Measurements from ENCODE around the gene PLEKHA6.

The PLEKHA6 gene

DNA sequence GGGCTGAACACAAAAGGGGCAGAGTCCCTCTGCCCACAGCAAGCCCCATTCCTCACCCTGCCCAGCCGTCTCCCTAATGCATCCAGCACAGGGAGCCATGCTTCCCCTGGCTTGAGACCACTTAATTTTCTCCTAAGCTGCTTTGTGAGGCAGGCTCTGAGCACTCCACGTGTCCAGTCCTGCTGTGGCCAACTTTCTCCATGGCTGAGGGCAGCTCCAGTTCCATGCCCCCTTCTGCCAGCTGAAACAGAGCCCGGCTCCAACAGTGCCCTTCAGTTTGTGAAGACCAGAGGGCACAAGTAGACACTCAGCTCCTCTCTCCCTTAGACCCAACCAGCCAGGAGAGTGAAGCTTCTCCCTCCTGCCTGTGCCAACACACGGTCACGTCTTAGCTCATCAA is 33.8 kb downstream of the PLEKHA6 start:
- no peak for DNase-seq (ENCODE audit: low spot score)
- H3K27me3 ChIP-seq (ENCODE audit: insufficient read depth, poor library complexity, severe bottlenecking) = no peaks in the 10 kb centered on the region
- peaks cover 12% of the 10 kb centered on the region for H3K4me1 ChIP-seq (ENCODE audit: insufficient read depth, poor library complexity, severe bottlenecking)
- no peak for ATAC-seq (ENCODE audit: low read depth)
- H3K27ac ChIP-seq (ENCODE audit: poor library complexity, severe bottlenecking) = no peak overlapping the region
- no peak overlapping the region for H3K4me3 ChIP-seq (ENCODE audit: severe bottlenecking)
- H3K36me3 ChIP-seq (ENCODE audit: low read depth) = no peaks in the 10 kb centered on the region
- TF ChIP-seq CTCF (IDR thresholded peaks at IDR 0.05; ENCODE audit: poor library complexity, severe bottlenecking) = no peak
- no peaks in the 10 kb centered on the region for H3K9me3 ChIP-seq (ENCODE audit: severe bottlenecking)

DNA sequence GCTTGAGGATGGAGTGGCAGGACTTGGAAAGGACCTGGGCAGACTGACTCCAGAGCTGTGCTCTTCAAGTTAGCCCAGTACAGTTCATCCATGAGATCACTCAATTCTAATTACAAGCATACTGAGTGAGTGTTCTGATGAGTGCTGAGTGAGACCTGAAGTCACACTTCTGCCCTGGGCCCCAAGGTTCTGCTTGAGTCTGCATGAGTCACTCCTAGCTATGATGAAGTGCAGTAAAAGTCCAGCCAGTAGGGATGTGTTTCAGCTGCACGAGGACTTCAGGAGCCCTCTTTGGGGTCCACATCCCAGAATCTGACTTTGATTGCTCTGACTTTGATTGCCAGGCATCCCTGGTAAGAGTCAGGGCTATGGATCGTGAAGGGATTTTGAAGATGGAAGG is 35.8 kb downstream of the PLEKHA6 start:
- Histone ChIP-seq H3K4me1 (ENCODE audit: insufficient read depth, poor library complexity, severe bottlenecking) (peaks cover 32% of the 10 kb centered on the region), H3K9me3 (ENCODE audit: severe bottlenecking) (no peaks in the 10 kb centered on the region), H3K27ac (ENCODE audit: poor library complexity, severe bottlenecking) (no peak overlapping the region), H3K4me3 (ENCODE audit: severe bottlenecking) (no peak overlapping the region), H3K36me3 (ENCODE audit: low read depth) (no peaks in the 10 kb centered on the region), H3K27me3 (ENCODE audit: insufficient read depth, poor library complexity, severe bottlenecking) (no peaks in the 10 kb centered on the region)
- DNase-seq (ENCODE audit: low spot score) (no peak), ATAC-seq (ENCODE audit: low read depth) (peak; percentile 47)
- TF ChIP-seq CTCF (IDR thresholded peaks at IDR 0.05; ENCODE audit: poor library complexity, severe bottlenecking) = no peak

GRCh38 chr1:204322339-204322868 is 37.3 kb downstream of the PLEKHA6 start:
- Histone ChIP-seq H3K9me3 (ENCODE audit: severe bottlenecking) (no peaks in the 10 kb centered on the region), H3K4me3 (ENCODE audit: severe bottlenecking) (no peak overlapping the region), H3K27ac (ENCODE audit: poor library complexity, severe bottlenecking) (no peak overlapping the region), H3K36me3 (ENCODE audit: low read depth) (no peaks in the 10 kb centered on the region), H3K27me3 (ENCODE audit: insufficient read depth, poor library complexity, severe bottlenecking) (no peaks in the 10 kb centered on the region), H3K4me1 (ENCODE audit: insufficient read depth, poor library complexity, severe bottlenecking) (peaks cover 35% of the 10 kb centered on the region)
- ATAC-seq (ENCODE audit: low read depth) (no peak), DNase-seq (ENCODE audit: low spot score) (no peak)
- TF ChIP-seq CTCF (IDR thresholded peaks at IDR 0.05; ENCODE audit: poor library complexity, severe bottlenecking) = no peak

DNA sequence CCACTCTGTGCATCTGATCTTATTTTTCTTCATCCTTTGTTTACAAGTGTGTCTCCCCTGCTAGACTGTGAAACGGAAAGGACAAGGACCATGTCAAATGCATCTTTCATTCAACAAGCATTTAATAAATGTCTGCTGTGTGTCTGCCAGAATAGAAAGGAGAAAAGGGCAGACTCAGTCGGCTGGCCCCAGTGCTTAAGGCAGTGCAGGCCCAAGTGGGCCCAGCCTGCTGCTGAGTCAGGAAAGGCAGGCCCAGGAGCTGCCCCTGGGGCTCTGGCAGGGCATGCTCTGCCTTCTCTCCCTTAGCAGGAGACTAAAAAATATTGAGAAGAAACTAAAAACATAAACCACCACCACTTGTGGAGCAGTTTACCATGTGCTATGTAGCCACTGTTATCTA is 38.1 kb downstream of the PLEKHA6 start:
- H3K27ac ChIP-seq (ENCODE audit: poor library complexity, severe bottlenecking) = no peak overlapping the region
- no peaks in the 10 kb centered on the region for H3K27me3 ChIP-seq (ENCODE audit: insufficient read depth, poor library complexity, severe bottlenecking)
- no peaks in the 10 kb centered on the region for H3K36me3 ChIP-seq (ENCODE audit: low read depth)
- no peak overlapping the region for H3K4me3 ChIP-seq (ENCODE audit: severe bottlenecking)
- TF ChIP-seq CTCF (IDR thresholded peaks at IDR 0.05; ENCODE audit: poor library complexity, severe bottlenecking) = no peak
- DNase-seq (ENCODE audit: low spot score) (no peak), ATAC-seq (ENCODE audit: low read depth) (0 out of 3 replicates have a peak, but pooled peaks have one; percentile 30)
- H3K9me3 ChIP-seq (ENCODE audit: severe bottlenecking) = no peaks in the 10 kb centered on the region
- peaks cover 35% of the 10 kb centered on the region for H3K4me1 ChIP-seq (ENCODE audit: insufficient read depth, poor library complexity, severe bottlenecking)

DNA sequence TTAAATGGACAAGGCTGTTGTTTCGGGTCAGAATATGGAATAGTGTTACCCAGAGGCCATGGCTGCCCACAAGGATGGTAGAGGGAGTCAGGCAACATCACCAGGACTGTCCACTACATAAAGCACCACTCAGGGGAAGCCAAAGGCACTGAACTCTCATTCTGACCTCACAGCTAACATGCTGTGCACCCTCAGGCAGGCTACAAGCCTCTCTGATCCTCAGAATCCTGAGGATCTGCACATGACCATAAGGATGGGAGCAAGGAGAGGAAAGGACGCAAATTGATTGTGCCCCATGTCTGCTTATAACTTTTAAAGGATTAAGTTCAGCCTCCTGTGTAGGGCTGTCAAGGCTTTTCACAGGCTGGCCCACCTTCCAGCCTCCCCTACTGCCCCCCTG is 38.7 kb downstream of the PLEKHA6 start:
- Histone ChIP-seq H3K27ac (ENCODE audit: poor library complexity, severe bottlenecking) (peak overlapping the region; percentile 56), H3K4me3 (ENCODE audit: severe bottlenecking) (no peak overlapping the region), H3K9me3 (ENCODE audit: severe bottlenecking) (no peaks in the 10 kb centered on the region), H3K36me3 (ENCODE audit: low read depth) (no peaks in the 10 kb centered on the region), H3K4me1 (ENCODE audit: insufficient read depth, poor library complexity, severe bottlenecking) (peaks cover 35% of the 10 kb centered on the region), H3K27me3 (ENCODE audit: insufficient read depth, poor library complexity, severe bottlenecking) (no peaks in the 10 kb centered on the region)
- TF ChIP-seq CTCF (IDR thresholded peaks at IDR 0.05; ENCODE audit: poor library complexity, severe bottlenecking) = no peak
- DNase-seq (ENCODE audit: low spot score) (no peak), ATAC-seq (ENCODE audit: low read depth) (no peak)
